NCI-H345 treated with DMSO at 0.1 percent for 48 hours (cell line): ENCODE data around the gene EI24.
A peak's percentile ranks its signal among the peaks of the same experiment; 100 is the strongest.

Source experiments
- DNase-seq: peaks from one replicate; lab custom pipeline; 2025; ENCODE audit not compliant: unreplicated experiment; lab: John Stamatoyannopoulos, UW

The EI24 gene

DNA sequence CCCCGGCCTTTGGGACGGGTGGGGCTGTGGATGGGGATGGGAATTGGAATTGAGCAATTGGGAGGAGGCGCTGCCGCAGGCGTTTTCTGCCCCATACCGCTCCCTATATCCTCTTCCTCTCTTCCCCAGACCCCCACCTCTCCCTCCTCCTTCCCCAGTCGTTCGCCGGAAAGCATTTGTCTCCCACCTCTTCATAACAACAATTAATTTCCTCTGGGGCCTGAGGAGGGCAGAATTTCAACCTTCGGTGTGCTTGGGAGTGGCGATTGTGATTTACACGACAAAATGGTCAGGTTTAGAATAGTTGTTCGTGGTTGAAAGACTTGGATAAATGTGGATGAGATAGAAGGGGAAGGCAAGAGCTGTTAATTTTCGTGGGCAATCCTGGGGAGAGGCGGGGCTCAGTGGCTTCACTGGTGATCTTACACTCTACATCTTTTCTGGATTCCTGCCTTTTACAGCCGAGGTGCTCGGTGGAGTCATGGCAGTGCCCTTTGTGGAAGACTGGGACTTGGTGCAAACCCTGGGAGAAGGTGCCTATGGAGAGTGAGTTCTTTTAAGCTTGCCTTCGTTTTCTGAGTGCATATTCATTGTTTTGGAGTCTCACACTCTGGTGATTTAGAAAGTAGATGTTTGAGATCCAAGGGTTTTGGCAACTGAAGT, 57.1 kb downstream of the EI24 start:
- DNase-seq: peak; percentile 57

DNA sequence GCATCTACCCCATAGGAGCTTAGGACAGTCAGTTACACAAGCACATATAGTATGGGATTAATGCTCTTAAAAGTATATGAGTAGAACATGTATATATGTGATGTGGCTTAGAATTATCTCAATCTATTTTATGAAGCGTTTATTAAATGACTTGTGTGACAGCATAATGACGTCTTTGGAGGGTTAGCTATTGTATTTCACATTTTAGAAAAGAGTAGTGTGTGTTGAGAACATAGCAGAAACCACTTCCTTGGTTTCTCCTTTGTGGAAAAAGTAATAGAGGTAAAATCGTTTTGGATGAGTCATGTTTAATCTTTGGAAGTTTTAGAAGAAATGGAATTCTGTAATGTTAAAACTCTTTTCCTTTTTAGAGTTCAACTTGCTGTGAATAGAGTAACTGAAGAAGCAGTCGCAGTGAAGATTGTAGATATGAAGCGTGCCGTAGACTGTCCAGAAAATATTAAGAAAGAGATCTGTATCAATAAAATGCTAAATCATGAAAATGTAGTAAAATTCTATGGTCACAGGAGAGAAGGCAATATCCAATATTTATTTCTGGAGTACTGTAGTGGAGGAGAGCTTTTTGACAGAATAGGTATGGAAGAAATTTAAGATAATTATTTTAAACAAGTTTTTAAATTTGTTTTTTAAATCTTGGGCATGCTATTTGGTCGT, 58.1 kb downstream of the EI24 start:
- no peak for DNase-seq
